GM12875 (cell line): ENCODE measurements around the gene TTLL6.

Experiments
- H3K4me3 ChIP-seq: one replicate; pipeline ENCODE4 v1.5.1; 2011; ENCODE audit warnings: low read depth, low read length, control low read depth
- TF ChIP-seq, protein P1 (sequence below): IDR thresholded peaks from 2 replicates; pipeline ENCODE4 v1.5.1; 2011; ENCODE audit warnings: low read depth, mild to moderate bottlenecking, control low read depth, inconsistent platforms, low read length, moderate library complexity, borderline replicate concordance; ENCODE audit not compliant: insufficient read depth

Gene TTLL6

DNA sequence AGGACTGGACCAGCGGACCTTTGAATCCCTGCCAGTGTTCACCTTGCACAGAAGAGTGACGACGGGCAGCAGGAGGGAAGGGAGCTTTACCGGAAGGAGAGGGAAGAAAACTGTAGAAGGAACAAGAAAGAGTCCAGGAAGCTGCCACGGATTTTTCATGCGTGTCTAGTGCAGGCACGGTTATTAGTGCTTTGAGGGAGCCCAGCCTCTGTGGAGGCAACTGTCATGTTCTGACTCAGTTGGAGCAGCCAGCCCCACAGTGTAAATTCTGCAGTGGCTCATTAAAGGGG, 82.0 kb downstream of the TTLL6 start:
- TF ChIP-seq, protein P1, sequence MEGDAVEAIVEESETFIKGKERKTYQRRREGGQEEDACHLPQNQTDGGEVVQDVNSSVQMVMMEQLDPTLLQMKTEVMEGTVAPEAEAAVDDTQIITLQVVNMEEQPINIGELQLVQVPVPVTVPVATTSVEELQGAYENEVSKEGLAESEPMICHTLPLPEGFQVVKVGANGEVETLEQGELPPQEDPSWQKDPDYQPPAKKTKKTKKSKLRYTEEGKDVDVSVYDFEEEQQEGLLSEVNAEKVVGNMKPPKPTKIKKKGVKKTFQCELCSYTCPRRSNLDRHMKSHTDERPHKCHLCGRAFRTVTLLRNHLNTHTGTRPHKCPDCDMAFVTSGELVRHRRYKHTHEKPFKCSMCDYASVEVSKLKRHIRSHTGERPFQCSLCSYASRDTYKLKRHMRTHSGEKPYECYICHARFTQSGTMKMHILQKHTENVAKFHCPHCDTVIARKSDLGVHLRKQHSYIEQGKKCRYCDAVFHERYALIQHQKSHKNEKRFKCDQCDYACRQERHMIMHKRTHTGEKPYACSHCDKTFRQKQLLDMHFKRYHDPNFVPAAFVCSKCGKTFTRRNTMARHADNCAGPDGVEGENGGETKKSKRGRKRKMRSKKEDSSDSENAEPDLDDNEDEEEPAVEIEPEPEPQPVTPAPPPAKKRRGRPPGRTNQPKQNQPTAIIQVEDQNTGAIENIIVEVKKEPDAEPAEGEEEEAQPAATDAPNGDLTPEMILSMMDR = no peak
- no peak overlapping the region for H3K4me3 ChIP-seq

DNA sequence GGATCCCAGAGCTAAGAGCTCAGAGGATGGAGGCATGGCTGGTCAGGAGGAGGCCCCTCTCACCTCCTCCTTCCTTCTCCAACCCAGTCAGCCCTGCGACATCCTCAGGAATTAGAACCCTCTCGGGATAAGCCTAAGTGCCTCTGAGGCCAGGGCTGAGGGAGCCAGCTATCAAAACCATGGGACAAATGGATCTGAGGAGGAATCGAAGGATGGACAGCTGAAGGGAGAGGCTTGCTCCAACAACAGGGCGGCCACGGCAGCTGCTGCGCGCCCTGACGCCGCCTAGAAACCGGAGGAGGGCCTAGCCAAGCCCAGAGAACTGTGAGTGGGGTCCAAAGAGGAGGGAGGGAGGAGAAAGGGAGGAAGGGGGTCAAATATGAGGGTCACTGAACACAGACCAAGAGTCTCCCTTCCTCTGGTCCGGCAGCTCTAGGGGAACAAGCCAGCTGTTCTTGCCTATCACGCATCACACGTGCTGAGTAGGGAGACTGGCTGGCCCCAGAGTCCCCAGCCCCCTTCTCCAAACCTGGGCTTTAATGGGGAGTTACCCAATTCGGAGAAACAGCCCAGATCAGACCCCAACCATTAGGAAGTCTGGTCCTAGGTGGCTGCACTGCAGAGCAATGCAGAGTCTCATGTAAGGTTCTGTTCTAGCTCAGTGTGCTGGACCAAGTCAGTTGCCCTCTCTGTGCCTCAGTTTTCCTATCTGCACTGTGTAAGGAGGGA, 82.5 kb downstream of the TTLL6 start:
- no peak overlapping the region for H3K4me3 ChIP-seq
- TF ChIP-seq, protein P1 = no peak

DNA sequence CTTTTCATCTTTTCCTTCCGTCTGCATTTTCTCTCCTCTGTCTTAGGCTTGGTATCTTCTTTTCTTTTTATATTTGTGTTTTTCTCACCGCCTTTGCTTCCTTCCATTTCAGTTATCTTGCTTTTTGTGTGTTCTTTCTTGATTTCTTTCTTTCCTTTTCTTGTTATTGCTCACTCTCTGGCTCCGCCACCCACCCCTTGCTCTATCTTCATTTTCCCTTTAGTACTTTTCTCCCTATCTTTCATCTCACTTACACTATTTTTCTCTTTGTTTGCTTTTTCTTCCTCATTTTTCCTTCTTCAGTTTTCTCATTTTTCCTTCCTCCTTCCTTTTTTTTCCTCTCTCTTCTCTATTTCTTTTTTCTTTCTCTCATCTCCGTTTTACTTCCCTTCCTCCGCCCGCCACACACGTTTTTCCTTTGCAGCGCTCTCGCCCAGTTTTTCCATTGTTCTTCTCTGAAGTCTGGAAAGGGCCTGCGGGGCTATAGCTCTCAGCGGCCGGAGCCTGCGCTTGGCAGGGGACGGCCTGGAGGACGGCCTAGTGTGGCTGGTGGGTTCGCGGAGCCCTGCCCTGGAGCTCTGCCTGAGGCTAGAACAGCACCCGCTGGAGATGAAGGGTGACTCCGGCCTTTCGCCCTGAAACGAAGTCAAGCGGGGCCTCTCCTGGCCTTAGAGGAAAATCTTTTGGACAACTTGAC, 83.2 kb downstream of the TTLL6 start:
- H3K4me3 ChIP-seq = no peak overlapping the region
- TF ChIP-seq, protein P1 = no peak

DNA sequence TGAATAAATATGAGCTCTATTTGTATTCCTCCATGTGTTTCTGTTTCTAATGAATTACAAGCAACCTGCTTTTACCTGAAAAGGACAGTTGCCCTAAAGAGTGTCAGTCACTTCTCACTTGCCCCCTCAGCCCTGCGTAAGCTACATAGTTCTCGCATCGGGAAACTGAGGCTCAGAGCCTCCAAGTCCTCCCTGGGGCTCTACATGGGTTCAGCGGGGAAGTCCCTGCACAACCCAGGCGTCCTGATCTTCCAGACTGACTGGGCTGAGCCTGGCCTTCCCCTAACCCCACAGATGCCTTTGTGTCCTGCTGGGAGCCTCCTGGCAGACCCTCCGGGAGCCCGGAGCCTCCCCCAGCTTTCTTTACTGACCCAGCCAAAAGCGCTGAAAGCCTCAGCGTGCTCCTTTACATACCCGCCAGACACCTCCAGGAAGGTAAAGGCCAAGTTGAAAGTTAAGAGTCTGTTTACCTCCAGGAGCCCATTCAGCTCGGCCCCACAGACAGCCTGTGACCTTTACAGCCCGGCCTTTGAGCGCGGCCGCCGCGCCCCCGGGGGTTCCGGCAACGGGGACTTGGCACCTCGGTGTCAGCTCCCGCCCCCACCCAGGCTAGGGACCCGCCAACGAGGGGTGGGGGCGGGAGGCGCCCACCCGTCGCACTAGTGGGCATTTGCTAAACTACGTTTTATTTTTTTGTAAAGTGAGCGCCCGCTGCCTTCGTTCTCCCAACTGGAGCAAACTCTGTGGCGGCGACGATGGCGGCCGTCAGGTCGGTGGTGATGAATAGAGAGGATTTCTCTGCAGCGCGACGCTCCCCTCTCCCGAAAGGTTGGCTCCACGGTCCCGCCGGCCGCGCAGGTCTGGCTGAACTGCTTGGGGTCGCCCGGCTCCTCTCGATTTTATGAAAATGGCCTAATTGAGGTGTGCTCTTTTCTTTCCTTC, 84.1 kb downstream of the TTLL6 start:
- no peak overlapping the region for H3K4me3 ChIP-seq
- TF ChIP-seq, protein P1 = no peak

DNA sequence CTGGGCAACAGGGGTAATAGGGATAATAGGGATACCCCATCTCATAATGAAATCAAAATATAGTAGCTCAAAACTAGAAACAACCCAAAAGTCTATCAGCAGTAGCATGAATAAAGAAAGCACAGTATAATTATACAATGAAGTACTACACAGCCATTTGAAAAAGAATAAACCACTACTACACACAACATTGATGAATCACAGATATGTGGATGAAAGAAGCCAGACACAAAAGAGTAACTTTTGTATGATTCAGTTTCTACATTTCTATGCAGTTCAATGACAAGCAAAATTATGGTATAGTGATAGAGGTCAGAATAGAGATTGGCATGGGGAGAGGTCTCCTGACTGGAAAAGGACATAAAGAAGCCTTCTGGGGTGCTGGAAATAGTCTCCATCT, 85.7 kb downstream of the TTLL6 start:
- TF ChIP-seq, protein P1 = no peak
- H3K4me3 ChIP-seq = no peak overlapping the region

DNA sequence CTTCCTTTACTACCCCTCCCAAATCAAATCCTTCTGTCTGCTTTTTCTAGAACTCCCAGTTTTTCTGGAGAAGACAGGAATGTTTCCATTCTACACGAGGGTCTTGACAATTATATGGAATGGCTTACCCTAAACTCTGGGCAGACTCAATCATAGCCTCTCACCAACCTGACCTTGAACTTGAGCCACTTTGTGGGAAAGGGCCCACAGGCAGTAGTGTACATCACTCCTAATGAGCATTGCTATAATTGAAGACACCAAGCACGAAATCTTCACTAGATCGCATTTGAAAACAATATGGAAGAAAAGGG, 86.8 kb downstream of the TTLL6 start:
- TF ChIP-seq, protein P1 = no peak
- no peak overlapping the region for H3K4me3 ChIP-seq
